Cardiac muscle cell (in vitro differentiated cells and primary cell): ENCODE measurements around the gene FBXO10. TPM values are rescaled to one million over a fixed set of nuclear protein-coding genes. Genes with fewer than 3 reads are reported as not detected.

Experiments used
- DNase-seq, 2 donors: peaks; one replicate each; pipeline versions ENCODE4 v3.0.0 to v3.0.0-alpha.2; 2010 to 2017; ENCODE audit warnings: low read depth in 1 of 2, low spot score in 1 of 2
- H3K27ac ChIP-seq: fragments of 200-600 bp; sonication (generic); 2 replicates; pipeline ENCODE4 v1.5.1; 2016
- H3K27me3 ChIP-seq: fragments of 200-600 bp; sonication (generic); 2 replicates; pipeline ENCODE4 v1.6.0; 2016; ENCODE audit warnings: control low read depth
- H3K36me3 ChIP-seq: fragments of 200-600 bp; sonication (generic); 2 replicates; pipeline ENCODE4 v1.5.1; 2016; ENCODE audit warnings: control low read depth
- H3K4me1 ChIP-seq: fragments of 200-600 bp; sonication (generic); 2 replicates; pipeline ENCODE4 v1.8.1; 2017; ENCODE audit warnings: low read depth, mild to moderate bottlenecking, mixed run types
- H3K4me3 ChIP-seq: fragments of 200-600 bp; sonication (generic); 2 replicates; pipeline ENCODE4 v1.5.1; 2016; ENCODE audit warnings: mild to moderate bottlenecking
- H3K9me3 ChIP-seq: fragments of 200-600 bp; sonication (generic); 2 replicates; pipeline ENCODE4 v1.5.1; 2017; ENCODE audit warnings: low read depth, mild to moderate bottlenecking, control low read depth
- polyA plus RNA-seq: library from polyadenylated mRNA; unstranded; fragments of >200 nt; fragmentation: Nextera tagmentation; extraction: Ambion mirVana; gene quantifications from 2 replicates; pipeline ENCODE4 v1.2.1, GENCODE V29; 2016
- total RNA-seq: library from RNA; depleted of rRNA; stranded (reverse); fragments of >200 nt; gene quantifications from 2 replicates; pipeline ENCODE4 v1.2.3, GENCODE V29; 2016
- TF ChIP-seq, protein P1 (sequence below): IDR thresholded peaks from 2 replicates; pipeline ENCODE4 v1.5.1; 2012; ENCODE audit warnings: low read depth, mild to moderate bottlenecking, low read length

Gene FBXO10
- total and polyA plus RNA-seq, 2 experiments from 2014 or later: 10.6 to 19.8 TPM

DNA sequence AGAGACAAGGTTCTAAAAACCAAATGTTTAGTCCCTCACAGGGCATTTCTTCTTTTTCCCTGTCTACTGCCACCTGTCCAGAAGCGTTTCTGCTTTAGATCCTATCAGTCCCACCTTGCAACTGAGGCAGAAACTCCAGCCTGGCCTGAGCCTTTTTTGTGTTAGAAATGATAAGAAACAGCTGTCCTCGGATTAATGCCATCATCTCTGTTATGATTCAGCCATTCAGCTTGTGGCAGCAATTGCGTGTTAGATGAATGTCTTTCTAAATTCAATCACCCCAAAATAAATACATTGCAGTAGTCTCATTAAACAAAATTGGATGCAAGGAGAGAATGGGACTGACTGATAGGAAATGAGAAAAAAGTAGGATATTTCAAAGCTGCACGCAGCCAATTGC, 46.3 kb upstream of the FBXO10 start:
- no peaks in the 10 kb centered on the region for H3K4me1 ChIP-seq
- no peaks in the 10 kb centered on the region for H3K9me3 ChIP-seq
- H3K4me3 ChIP-seq: no peak overlapping the region
- no peak overlapping the region for H3K27ac ChIP-seq
- TF ChIP-seq, protein P1, sequence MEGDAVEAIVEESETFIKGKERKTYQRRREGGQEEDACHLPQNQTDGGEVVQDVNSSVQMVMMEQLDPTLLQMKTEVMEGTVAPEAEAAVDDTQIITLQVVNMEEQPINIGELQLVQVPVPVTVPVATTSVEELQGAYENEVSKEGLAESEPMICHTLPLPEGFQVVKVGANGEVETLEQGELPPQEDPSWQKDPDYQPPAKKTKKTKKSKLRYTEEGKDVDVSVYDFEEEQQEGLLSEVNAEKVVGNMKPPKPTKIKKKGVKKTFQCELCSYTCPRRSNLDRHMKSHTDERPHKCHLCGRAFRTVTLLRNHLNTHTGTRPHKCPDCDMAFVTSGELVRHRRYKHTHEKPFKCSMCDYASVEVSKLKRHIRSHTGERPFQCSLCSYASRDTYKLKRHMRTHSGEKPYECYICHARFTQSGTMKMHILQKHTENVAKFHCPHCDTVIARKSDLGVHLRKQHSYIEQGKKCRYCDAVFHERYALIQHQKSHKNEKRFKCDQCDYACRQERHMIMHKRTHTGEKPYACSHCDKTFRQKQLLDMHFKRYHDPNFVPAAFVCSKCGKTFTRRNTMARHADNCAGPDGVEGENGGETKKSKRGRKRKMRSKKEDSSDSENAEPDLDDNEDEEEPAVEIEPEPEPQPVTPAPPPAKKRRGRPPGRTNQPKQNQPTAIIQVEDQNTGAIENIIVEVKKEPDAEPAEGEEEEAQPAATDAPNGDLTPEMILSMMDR: no peak
- no peaks in the 10 kb centered on the region for H3K36me3 ChIP-seq
- DNase-seq: no peak
- H3K27me3 ChIP-seq: no peaks in the 10 kb centered on the region

DNA sequence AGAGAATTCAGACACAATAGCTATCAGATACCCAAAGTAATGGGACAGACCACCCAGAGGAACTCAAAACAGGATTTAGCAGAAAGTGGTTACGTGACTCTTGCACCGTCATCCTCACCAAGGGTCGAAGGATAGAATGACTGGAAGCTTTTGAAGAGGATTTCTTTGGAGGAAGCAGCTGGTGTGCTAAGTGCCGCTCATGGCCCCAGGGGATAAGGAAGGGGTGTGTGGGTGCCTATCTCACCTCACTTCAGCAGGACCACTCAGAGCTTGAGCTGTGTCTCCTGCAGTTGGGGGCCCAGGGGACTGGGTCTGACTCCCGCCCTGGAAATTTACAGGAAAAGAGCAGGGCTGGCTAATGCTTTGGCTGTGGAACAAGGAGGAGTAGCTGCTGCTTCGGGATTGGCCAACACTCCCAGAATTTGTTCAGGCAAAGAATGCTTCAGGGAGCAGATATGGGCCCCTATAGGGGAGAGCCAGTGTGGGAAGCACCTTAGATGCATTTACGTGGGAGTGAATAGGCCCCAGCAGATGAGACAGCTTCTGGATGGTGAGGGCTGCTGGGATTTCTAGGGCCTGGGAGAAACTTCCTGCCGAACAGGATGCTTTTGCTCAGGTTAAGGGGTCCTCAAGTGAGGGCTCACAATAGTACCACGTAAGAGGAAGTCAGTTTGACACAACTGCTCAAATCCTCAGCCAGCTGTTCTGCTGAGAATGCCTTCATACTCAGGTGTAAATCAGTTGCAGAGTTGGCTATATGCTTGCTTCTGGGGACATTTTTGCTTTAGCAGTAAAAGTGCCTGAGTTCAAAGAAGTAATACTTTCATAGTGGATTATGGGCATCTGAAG, 45.3 kb upstream of the FBXO10 start:
- Histone ChIP-seq H3K27me3 (no peaks in the 10 kb centered on the region), H3K27ac (no peak overlapping the region), H3K4me1 (no peaks in the 10 kb centered on the region), H3K4me3 (no peak overlapping the region), H3K9me3 (no peaks in the 10 kb centered on the region), H3K36me3 (no peaks in the 10 kb centered on the region)
- TF ChIP-seq, protein P1: no peak
- DNase-seq: peak in 1 of 2 donors; percentile 17

DNA sequence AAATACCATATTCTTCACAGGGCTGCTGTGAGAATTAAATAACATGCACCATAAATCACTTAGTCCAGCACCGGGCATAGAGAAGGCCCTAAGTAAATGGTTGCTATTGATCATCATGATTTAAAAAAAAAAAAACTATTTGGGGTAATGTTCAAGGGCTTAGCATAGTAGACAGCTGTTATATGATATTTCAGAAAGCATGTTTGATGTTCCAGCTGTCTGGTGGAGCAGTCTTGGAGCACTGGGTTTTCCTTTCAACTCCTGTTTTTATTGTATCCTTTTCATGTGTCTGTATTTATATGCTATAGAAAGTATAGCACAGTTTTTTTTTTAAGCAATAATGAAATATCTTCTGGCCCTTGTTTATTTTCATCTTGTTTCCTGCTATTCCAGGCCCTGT, 44.2 kb upstream of the FBXO10 start:
- H3K4me1 ChIP-seq: no peaks in the 10 kb centered on the region
- H3K9me3 ChIP-seq: no peaks in the 10 kb centered on the region

DNA sequence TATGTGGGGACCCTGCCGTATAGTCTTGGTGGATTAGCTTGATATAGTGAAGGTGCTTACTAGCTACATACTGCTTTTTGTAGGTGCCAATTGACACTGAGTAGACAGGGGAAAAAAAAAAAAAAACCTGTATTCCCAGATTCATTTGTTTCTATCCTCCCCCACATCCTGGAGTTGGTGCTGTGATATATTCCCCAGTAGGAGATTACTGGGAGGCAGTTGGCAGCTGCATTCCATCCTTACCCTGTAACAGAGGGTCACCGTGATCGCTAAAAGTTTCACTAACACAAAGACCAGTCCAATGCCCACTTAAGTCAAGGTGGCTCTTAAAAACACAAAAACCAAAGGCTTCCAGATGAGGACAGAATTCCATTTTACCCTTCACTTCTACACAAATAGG, 43.6 kb upstream of the FBXO10 start:
- H3K27ac ChIP-seq: no peak overlapping the region

More for the DNA sequence above, 44.2 kb upstream of the FBXO10 start:
- no peak overlapping the region for H3K27ac ChIP-seq
- TF ChIP-seq, protein P1: no peak
- no peak overlapping the region for H3K4me3 ChIP-seq
- DNase-seq: no peak
- no peaks in the 10 kb centered on the region for H3K27me3 ChIP-seq
- H3K36me3 ChIP-seq: no peaks in the 10 kb centered on the region

DNA sequence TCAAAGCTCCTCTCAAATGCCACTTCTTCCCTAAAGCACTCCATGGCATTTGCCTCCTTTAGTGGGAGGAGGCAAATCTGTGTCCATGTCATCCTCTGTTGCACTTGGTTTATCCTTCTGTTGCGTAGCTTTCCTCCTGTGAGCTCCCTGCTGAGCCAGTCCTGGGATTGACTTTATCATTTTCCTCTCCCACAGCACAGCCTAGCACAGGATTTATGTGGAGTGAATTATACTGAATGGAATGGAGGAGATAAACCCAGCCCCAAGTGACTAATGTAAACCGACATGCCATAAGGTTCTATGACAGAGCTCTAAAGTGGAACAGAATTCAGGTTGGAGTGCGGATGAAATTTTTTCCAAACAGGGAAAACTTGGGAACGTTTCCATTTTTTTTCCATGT, 42.6 kb upstream of the FBXO10 start:
- Histone ChIP-seq H3K36me3 (no peaks in the 10 kb centered on the region), H3K9me3 (no peaks in the 10 kb centered on the region), H3K27ac (no peak overlapping the region), H3K4me1 (no peaks in the 10 kb centered on the region), H3K4me3 (no peak overlapping the region), H3K27me3 (no peaks in the 10 kb centered on the region)
- DNase-seq: peak in 1 of 2 donors; percentile 46
- TF ChIP-seq, protein P1: no peak

More for the DNA sequence above, 43.6 kb upstream of the FBXO10 start:
- no peaks in the 10 kb centered on the region for H3K9me3 ChIP-seq
- TF ChIP-seq, protein P1: no peak
- no peaks in the 10 kb centered on the region for H3K27me3 ChIP-seq
- no peaks in the 10 kb centered on the region for H3K36me3 ChIP-seq
- H3K4me3 ChIP-seq: no peak overlapping the region
- DNase-seq: no peak
- no peaks in the 10 kb centered on the region for H3K4me1 ChIP-seq
